Left ventricle myocardium superior (tissue), 1 donor: ENCODE measurements around the gene CD248. TPM values are rescaled to one million over a fixed set of nuclear protein-coding genes. Genes with fewer than 3 reads are reported as not detected.
"Not testable (repeated sequence)": the region's sequence is repeated elsewhere in the genome, so short reads cannot be mapped to it uniquely, and the experiment has no call there.

ENCODE experiments used
- ATAC-seq: fragments of 200-7000 bp; cut with Tn5 transposase; one replicate; pipeline ENCODE4 v1.9.1; 2020; ENCODE audit warnings: mild to moderate bottlenecking, moderate library complexity
- DNase-seq: peaks from one replicate; pipeline ENCODE4 v3.0.0-alpha.2; 2020
- intact Hi-C: fragments of 100-400 bp; cut with micrococcal nuclease; formaldehyde crosslinking; loops from one replicate; pipeline ENCODE4 v1.11.0; 2022
- total RNA-seq: library from RNA; stranded (reverse); fragmentation: NEBNext Ultra II Directional; extraction: Animal tissue kit (Norgen Biotek cat#: 25700); gene quantifications from one replicate; pipeline ENCODE4 v1.2.1, GENCODE V29; 2021
- donor health status: DM: no; HTN: yes; CAD: no; lungs with severe emphysema.

The CD248 gene
- total RNA-seq, 1 donor from 2014 or later: 11.1 TPM

- intact Hi-C loops: no loop called here
- ATAC-seq: peak; percentile 84
- peak; percentile 99 for DNase-seq
Observed at GRCh38 chr11:66282468-66283455, 34.1 kb downstream of the CD248 start.

GRCh38 chr11:66281776-66282467 lies 34.9 kb downstream of the CD248 start:
- ATAC-seq (no peak), DNase-seq (no peak)
- intact Hi-C loops: no loop called here

- no peak for ATAC-seq
- intact Hi-C loops: no loop called here
- DNase-seq: no peak
Observed at GRCh38 chr11:66281001-66281400, 35.8 kb downstream of the CD248 start.

GRCh38 chr11:66280428-66280827 lies 36.4 kb downstream of the CD248 start:
- DNase-seq (no peak), ATAC-seq (no peak)
- intact Hi-C loops: no loop called here

GRCh38 chr11:66279092-66279734 lies 37.6 kb downstream of the CD248 start:
- DNase-seq (no peak), ATAC-seq (no peak)
- intact Hi-C loops: no loop called here

GRCh38 chr11:66278363-66279091 lies 38.3 kb downstream of the CD248 start:
- intact Hi-C loops: no loop called here
- DNase-seq (no peak), ATAC-seq (no peak)

GRCh38 chr11:66277471-66278362 lies 39.1 kb downstream of the CD248 start, which contains the start of gene CNIH2:
Gene CNIH2 (plus strand): TSS chr11:66278175. CDS start chr11:66278457, 282 bp downstream.
- peak; percentile 37 for ATAC-seq
- peak; percentile 69 for DNase-seq
- intact Hi-C loops: no loop called here

GRCh38 chr11:66277064-66277463 lies 39.8 kb downstream of the CD248 start:
- DNase-seq, intact Hi-C loops: not testable (repeated sequence)
- peak; percentile 2 for ATAC-seq

- DNase-seq, ATAC-seq, intact Hi-C loops: not testable (repeated sequence)
Observed at GRCh38 chr11:66276619-66277018, 40.2 kb downstream of the CD248 start.

GRCh38 chr11:66275984-66276612 lies 40.7 kb downstream of the CD248 start:
- ATAC-seq (no peak), DNase-seq (no peak)
- intact Hi-C loops: no loop called here

- DNase-seq (no peak), ATAC-seq (no peak)
- intact Hi-C loops: no loop called here
Observed at GRCh38 chr11:66275396-66275795, 41.4 kb downstream of the CD248 start.

- no peak for DNase-seq
- ATAC-seq: no peak
- intact Hi-C loops: no loop called here
Observed at GRCh38 chr11:66274219-66274618, 42.6 kb downstream of the CD248 start.

GRCh38 chr11:66272596-66272995 lies 44.2 kb downstream of the CD248 start:
- intact Hi-C loops: no loop called here
- DNase-seq (no peak), ATAC-seq (no peak)

GRCh38 chr11:66271816-66272215 lies 45.0 kb downstream of the CD248 start:
- DNase-seq (no peak), ATAC-seq (no peak)
- intact Hi-C loops: no loop called here

GRCh38 chr11:66268952-66269905 lies 47.6 kb downstream of the CD248 start:
- peak; percentile 51 for DNase-seq
- ATAC-seq: no peak
- intact Hi-C loops: no loop called here

- intact Hi-C loops: no loop called here
- DNase-seq (peak; percentile 100), ATAC-seq (peak; percentile 86)
Observed at GRCh38 chr11:66268244-66268951, 48.4 kb downstream of the CD248 start, which contains the start of gene RAB1B. Gene RAB1B (plus strand): TSS chr11:66268639. CDS start chr11:66268680, 41 bp downstream.
